LNCaP clone FGC (cell line): ENCODE data around the gene SEC24D.
"Not testable (repeated sequence)": the region's sequence is repeated elsewhere in the genome, so short reads cannot be mapped to it uniquely, and the experiment has no call there.

Source experiments
- DNase-seq: peaks from one replicate; pipeline ENCODE4 v3.0.0-alpha.2; 2011; ENCODE audit warnings: low read depth
- H3K4me3 ChIP-seq: 2 replicates; pipeline ENCODE4 v1.5.1; 2011; ENCODE audit warnings: mild to moderate bottlenecking, low read depth, low read length, control low read depth
- CTCF ChIP-seq: IDR thresholded peaks from 2 replicates; pipeline ENCODE4 v1.5.1; 2012; ENCODE audit warnings: mild to moderate bottlenecking; ENCODE audit not compliant: control insufficient read depth, insufficient read depth; ENCODE audit errors: extremely low read depth

The SEC24D gene

GRCh38 chr4:118784776-118785175 is 51.1 kb downstream of the SEC24D start:
- no peak overlapping the region for H3K4me3 ChIP-seq
- no peak for TF ChIP-seq CTCF
- DNase-seq: no peak

GRCh38 chr4:118783887-118784286 is 52.0 kb downstream of the SEC24D start:
- TF ChIP-seq CTCF: no peak
- no peak overlapping the region for H3K4me3 ChIP-seq
- no peak for DNase-seq

- not testable (repeated sequence) for DNase-seq, H3K4me3 ChIP-seq
These were observed 53.0 kb downstream of the SEC24D start for GRCh38 chr4:118782886-118783285.

GRCh38 chr4:118777649-118778048 is 58.3 kb downstream of the SEC24D start:
- not testable (repeated sequence) for DNase-seq, H3K4me3 ChIP-seq

GRCh38 chr4:118776955-118777640 is 58.8 kb downstream of the SEC24D start:
- H3K4me3 ChIP-seq, DNase-seq: not testable (repeated sequence)

- no peak overlapping the region for H3K4me3 ChIP-seq
- no peak for TF ChIP-seq CTCF
- no peak for DNase-seq
These were observed 59.6 kb downstream of the SEC24D start for GRCh38 chr4:118776157-118776954.

- no peak for DNase-seq
- no peak overlapping the region for H3K4me3 ChIP-seq
- TF ChIP-seq CTCF: no peak
These were observed 60.5 kb downstream of the SEC24D start for GRCh38 chr4:118775405-118775804.

- TF ChIP-seq CTCF: no peak
- DNase-seq: no peak
- no peak overlapping the region for H3K4me3 ChIP-seq
These were observed 60.9 kb downstream of the SEC24D start for GRCh38 chr4:118774989-118775388.
